ENCODE results near the gene ATG101.

- TF ChIP-seq CTCF (IDR thresholded peaks at IDR 0.05) = no peak
- no peak for TF ChIP-seq EZH2 (IDR thresholded peaks at IDR 0.05; ENCODE audit: borderline replicate concordance, insufficient read depth, low read depth, low read length, poor library complexity, severe bottlenecking)
Measured at GRCh38 chr12:52062167-52063081, 7.4 kb upstream of the ATG101 start.
